ENCODE data around the gene BPHL.

DNA sequence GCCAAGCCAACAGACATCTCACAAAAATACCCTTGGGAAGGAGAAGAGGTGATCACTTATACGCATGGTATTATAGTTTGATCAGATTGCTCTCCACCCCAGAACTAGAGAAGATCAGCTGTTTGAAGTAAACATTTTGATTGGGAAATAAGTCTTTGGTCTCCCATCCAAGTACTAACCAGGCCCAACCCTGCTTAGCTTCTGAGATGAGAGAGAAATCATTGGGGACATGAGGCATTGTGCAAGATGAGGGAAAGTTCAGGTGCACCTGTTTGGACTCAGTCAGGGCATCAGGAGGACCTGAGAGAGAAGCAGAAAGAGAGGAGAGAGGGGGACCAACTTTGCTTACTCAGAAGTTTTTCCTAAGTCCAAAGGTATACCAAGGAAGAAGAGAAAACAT is 38.8 kb upstream of the BPHL start:
- TF ChIP-seq, protein P1, sequence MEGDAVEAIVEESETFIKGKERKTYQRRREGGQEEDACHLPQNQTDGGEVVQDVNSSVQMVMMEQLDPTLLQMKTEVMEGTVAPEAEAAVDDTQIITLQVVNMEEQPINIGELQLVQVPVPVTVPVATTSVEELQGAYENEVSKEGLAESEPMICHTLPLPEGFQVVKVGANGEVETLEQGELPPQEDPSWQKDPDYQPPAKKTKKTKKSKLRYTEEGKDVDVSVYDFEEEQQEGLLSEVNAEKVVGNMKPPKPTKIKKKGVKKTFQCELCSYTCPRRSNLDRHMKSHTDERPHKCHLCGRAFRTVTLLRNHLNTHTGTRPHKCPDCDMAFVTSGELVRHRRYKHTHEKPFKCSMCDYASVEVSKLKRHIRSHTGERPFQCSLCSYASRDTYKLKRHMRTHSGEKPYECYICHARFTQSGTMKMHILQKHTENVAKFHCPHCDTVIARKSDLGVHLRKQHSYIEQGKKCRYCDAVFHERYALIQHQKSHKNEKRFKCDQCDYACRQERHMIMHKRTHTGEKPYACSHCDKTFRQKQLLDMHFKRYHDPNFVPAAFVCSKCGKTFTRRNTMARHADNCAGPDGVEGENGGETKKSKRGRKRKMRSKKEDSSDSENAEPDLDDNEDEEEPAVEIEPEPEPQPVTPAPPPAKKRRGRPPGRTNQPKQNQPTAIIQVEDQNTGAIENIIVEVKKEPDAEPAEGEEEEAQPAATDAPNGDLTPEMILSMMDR (optimal IDR thresholded peaks at IDR 0.05 in 1 of 3, IDR thresholded peaks at IDR 0.05 in 1 of 3, conservative IDR thresholded peaks at IDR 0.05 in 1 of 3; ENCODE audit: extremely low read depth in 1 of 3, insufficient read depth in 2 of 3, low read length in 3 of 3), result no peak
- no peak for TF ChIP-seq EZH2 (IDR thresholded peaks at IDR 0.05; ENCODE audit: low read length)
